Prostate gland (tissue), 2 donors: ENCODE data around the gene CTNND2.

Experiments
- CTCF ChIP-seq, 4 experiments: fragments of 200-600 bp in 2 of 4; fragments of 450-650 bp in 2 of 4; sonication (generic) in 2 of 4; IDR thresholded peaks; 1 replicate in 3 of 4; 2 replicates in 1 of 4; pipeline ENCODE4 v1.5.1; 2016 to 2019; ENCODE audit warnings: antibody characterized with exemption in 4 of 4, mild to moderate bottlenecking in 2 of 4, moderate library complexity in 2 of 4
- POLR2A ChIP-seq: fragments of 450-650 bp; IDR thresholded peaks from one replicate; pipeline ENCODE4 v1.6.1; 2016; ENCODE audit warnings: antibody characterized with exemption, mild to moderate bottlenecking
- POLR2AphosphoS5 ChIP-seq: sonication (generic); formaldehyde crosslinking; IDR thresholded peaks from one replicate; pipeline ENCODE4 v1.6.1; 2017; ENCODE audit warnings: antibody characterized with exemption

GRCh38 chr5:11075035-11075805 lies 829.0 kb downstream of the CTNND2 start:
- TF ChIP-seq POLR2AphosphoS5 (no peak), CTCF (IDR thresholded peaks at IDR 0.05) (no peak), POLR2A (no peak)
